Neural cell (in vitro differentiated cells): Measurements from ENCODE around the gene C12orf42. TPM values are rescaled to one million over a fixed set of nuclear protein-coding genes. Genes with fewer than 3 reads are reported as not detected.
A peak's percentile ranks its signal among the peaks of the same experiment; 100 is the strongest.

Experiments
- H2AFZ ChIP-seq: fragments of 200-600, 300-800 bp; sonication (generic), shearing (Covaris generic); 2 replicates; pipeline ENCODE4 v1.6.0; 2014; ENCODE audit warnings: low read depth, mild to moderate bottlenecking, antibody characterized with exemption, low read length, moderate library complexity
- H3F3A ChIP-seq: fragments of 200-600 bp; shearing (Covaris generic); 2 replicates; pipeline ENCODE4 v1.6.1; 2016; ENCODE audit warnings: mild to moderate bottlenecking, moderate library complexity, mixed read lengths, antibody characterized with exemption, low read length; ENCODE audit not compliant: insufficient read depth, poor library complexity, severe bottlenecking
- H3K27ac ChIP-seq: fragments of 200-600, 300-800 bp; sonication (generic), shearing (Covaris generic); 2 replicates; pipeline ENCODE4 v1.5.1; 2014; ENCODE audit warnings: mild to moderate bottlenecking, low read length, moderate library complexity
- H3K27me3 ChIP-seq: fragments of 300-800, 200-600 bp; sonication (generic), shearing (Covaris generic); 2 replicates; pipeline ENCODE4 v1.6.0; 2014; ENCODE audit warnings: mild to moderate bottlenecking, low read depth, low read length, moderate library complexity; ENCODE audit not compliant: insufficient read depth
- H3K36me3 ChIP-seq: fragments of 300-800, 200-600 bp; sonication (generic), shearing (Covaris generic); 2 replicates; pipeline ENCODE4 v1.5.1; 2014; ENCODE audit warnings: mild to moderate bottlenecking, antibody characterized with exemption, low read length, moderate library complexity; ENCODE audit not compliant: insufficient read depth
- H3K4me2 ChIP-seq: fragments of 300-800, 200-600 bp; sonication (generic), shearing (Covaris generic); 2 replicates; pipeline ENCODE4 v1.6.0; 2014; ENCODE audit warnings: mild to moderate bottlenecking, low read length
- H3K4me3 ChIP-seq: fragments of 300-800, 200-600 bp; sonication (generic), shearing (Covaris generic); 2 replicates; pipeline ENCODE4 v1.5.1; 2014; ENCODE audit warnings: mild to moderate bottlenecking, low read length, moderate library complexity
- H3K79me2 ChIP-seq: fragments of 200-600 bp; shearing (Covaris generic); replicated peaks from 2 replicates; pipeline ENCODE4 v1.6.0; 2014; ENCODE audit warnings: mild to moderate bottlenecking, low read length, moderate library complexity; ENCODE audit not compliant: insufficient read depth
- H3K9ac ChIP-seq: fragments of 300-800, 200-600 bp; sonication (generic), shearing (Covaris generic); 2 replicates; pipeline ENCODE4 v1.6.1; 2016; ENCODE audit warnings: mild to moderate bottlenecking, low read length, mixed read lengths
- H3K9me2 ChIP-seq: fragments of 200-600 bp; shearing (Covaris generic); 2 replicates; pipeline ENCODE4 v1.6.1; 2016; ENCODE audit warnings: mild to moderate bottlenecking, low read length, mixed read lengths; ENCODE audit not compliant: insufficient read depth
- H3K9me3 ChIP-seq: fragments of 200-600, 300-800 bp; sonication (generic), shearing (Covaris generic); 2 replicates; pipeline ENCODE4 v1.6.1; 2016; ENCODE audit warnings: mild to moderate bottlenecking, mixed run types, low read length, moderate library complexity, mixed read lengths
- H4K20me1 ChIP-seq: fragments of 200-600 bp; shearing (Covaris generic); 2 replicates; pipeline ENCODE4 v1.6.1; 2016; ENCODE audit warnings: mild to moderate bottlenecking, mixed run types; ENCODE audit not compliant: insufficient read depth
- EP300 ChIP-seq: fragments of 450-650 bp; conservative IDR thresholded peaks from 2 replicates; pipeline ENCODE4 v1.6.1; 2014; ENCODE audit warnings: antibody characterized with exemption, mild to moderate bottlenecking, moderate library complexity; ENCODE audit not compliant: poor library complexity, severe bottlenecking
- EZH2 ChIP-seq: fragments of 200-600, 300-800 bp; shearing (Covaris generic), sonication (generic); IDR thresholded peaks from 2 replicates; pipeline ENCODE4 v1.6.1; 2014; ENCODE audit warnings: antibody characterized with exemption, low read length, borderline replicate concordance, mild to moderate bottlenecking; ENCODE audit not compliant: insufficient read depth, poor library complexity, severe bottlenecking
- MXI1 ChIP-seq: fragments of 450-650 bp; conservative IDR thresholded peaks from 2 replicates; pipeline ENCODE4 v1.6.1; 2014; ENCODE audit warnings: antibody characterized with exemption, mild to moderate bottlenecking; ENCODE audit not compliant: poor library complexity, severe bottlenecking
- POLR2AphosphoS5 ChIP-seq: IDR thresholded peaks from 2 replicates; pipeline ENCODE4 v1.6.1; 2012
- RAD21 ChIP-seq: fragments of 450-650 bp; conservative IDR thresholded peaks from 2 replicates; pipeline ENCODE4 v1.6.1; 2014; ENCODE audit warnings: antibody characterized with exemption, mild to moderate bottlenecking, moderate library complexity
- REST ChIP-seq: IDR thresholded peaks from 2 replicates; pipeline ENCODE4 v1.6.1; 2012; ENCODE audit warnings: borderline replicate concordance
- SMC3 ChIP-seq: fragments of 450-650 bp; conservative IDR thresholded peaks from 2 replicates; pipeline ENCODE4 v1.6.1; 2014; ENCODE audit warnings: antibody characterized with exemption, mild to moderate bottlenecking, moderate library complexity; ENCODE audit not compliant: poor library complexity
- TAF1 ChIP-seq: IDR thresholded peaks from 2 replicates; pipeline ENCODE4 v1.6.1; 2012; ENCODE audit warnings: low read depth
- polyA minus RNA-seq: library from RNA; depleted of rRNA, polyadenylated mRNA; stranded (reverse); fragments of >200 nt; gene quantifications from 2 replicates; pipeline ENCODE4 v1.2.3, GENCODE V29; 2014
- polyA plus RNA-seq: library from polyadenylated mRNA; depleted of rRNA; stranded (reverse); fragments of >200 nt; gene quantifications from 2 replicates; pipeline ENCODE4 v1.2.3, GENCODE V29; 2014
- TF ChIP-seq, protein P1 (sequence below): fragments of 450-650 bp; IDR thresholded peaks from 2 replicates; pipeline ENCODE4 v1.5.1; 2014; ENCODE audit warnings: antibody characterized with exemption, mild to moderate bottlenecking, moderate library complexity; ENCODE audit not compliant: poor library complexity, severe bottlenecking

The C12orf42 gene
- polyA plus RNA-seq (0.54 and 0.66 TPM in 2 replicates), polyA minus RNA-seq (1.2 and 1.9 TPM in 2 replicates)

- Histone ChIP-seq H3K27ac (peak within 1 kb of the TSS; percentile 66), H3K4me2 (peak within 1 kb of the TSS; percentile 64), H3K9ac (peak within 1 kb of the TSS; percentile 68), H3K4me3 (peak within 1 kb of the TSS; percentile 74), H3K9me3 (no peaks in the 10 kb centered on the region), H3K9me2 (no peaks in the 10 kb centered on the region), H3K36me3 (no peaks in the 10 kb centered on the region), H3K79me2 (no peaks in the 10 kb centered on the region), H2AFZ (peak within 1 kb of the TSS; percentile 46), H3F3A (no peaks in the 10 kb centered on the region), H3K27me3 (no peaks in the 10 kb centered on the region), H4K20me1 (no peaks in the 10 kb centered on the region)
- TF ChIP-seq TAF1 (no peak), EZH2 (no peak), SMC3 (peak; percentile 61), RAD21 (peak; percentile 69), MXI1 (peak; percentile 40), EP300 (peak; percentile 36), REST (no peak), POLR2AphosphoS5 (peak; percentile 53)
- TF ChIP-seq, protein P1, sequence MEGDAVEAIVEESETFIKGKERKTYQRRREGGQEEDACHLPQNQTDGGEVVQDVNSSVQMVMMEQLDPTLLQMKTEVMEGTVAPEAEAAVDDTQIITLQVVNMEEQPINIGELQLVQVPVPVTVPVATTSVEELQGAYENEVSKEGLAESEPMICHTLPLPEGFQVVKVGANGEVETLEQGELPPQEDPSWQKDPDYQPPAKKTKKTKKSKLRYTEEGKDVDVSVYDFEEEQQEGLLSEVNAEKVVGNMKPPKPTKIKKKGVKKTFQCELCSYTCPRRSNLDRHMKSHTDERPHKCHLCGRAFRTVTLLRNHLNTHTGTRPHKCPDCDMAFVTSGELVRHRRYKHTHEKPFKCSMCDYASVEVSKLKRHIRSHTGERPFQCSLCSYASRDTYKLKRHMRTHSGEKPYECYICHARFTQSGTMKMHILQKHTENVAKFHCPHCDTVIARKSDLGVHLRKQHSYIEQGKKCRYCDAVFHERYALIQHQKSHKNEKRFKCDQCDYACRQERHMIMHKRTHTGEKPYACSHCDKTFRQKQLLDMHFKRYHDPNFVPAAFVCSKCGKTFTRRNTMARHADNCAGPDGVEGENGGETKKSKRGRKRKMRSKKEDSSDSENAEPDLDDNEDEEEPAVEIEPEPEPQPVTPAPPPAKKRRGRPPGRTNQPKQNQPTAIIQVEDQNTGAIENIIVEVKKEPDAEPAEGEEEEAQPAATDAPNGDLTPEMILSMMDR, result peak; percentile 72
Observed at GRCh38 chr12:103495469-103496456, at the start of gene C12orf42. Gene C12orf42, minus strand, starts transcription at chr12:103495968. Its CDS starts 17,542 bp downstream, at chr12:103478426.

DNA sequence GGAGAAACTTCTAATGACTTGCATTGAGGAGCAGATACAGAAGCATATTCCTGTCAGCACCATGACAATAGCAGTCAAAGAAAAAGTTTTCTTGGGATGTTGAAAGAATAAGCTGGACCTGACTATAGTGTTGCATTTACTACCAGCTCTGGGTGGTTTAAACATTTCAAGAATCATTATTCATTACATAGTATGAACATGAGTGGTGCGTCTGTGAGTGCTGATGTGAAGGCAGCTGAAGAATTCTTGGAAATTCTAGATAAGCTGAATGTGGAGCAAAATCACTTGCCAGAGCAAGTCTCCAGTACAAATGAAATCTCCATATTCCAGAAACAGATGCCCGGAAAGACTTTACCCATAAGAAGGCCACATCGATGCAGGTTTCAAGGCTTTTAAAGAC is 46.3 kb upstream of the C12orf42 start:
- no peak overlapping the region for H3K4me3 ChIP-seq
- H3K27me3 ChIP-seq, result no peaks in the 10 kb centered on the region
- no peak overlapping the region for H3K9ac ChIP-seq
- H3F3A ChIP-seq, result no peaks in the 10 kb centered on the region
- H3K27ac ChIP-seq, result no peak overlapping the region
- H3K4me2 ChIP-seq, result no peak overlapping the region
- TF ChIP-seq, protein P1, result no peak
- TF ChIP-seq RAD21 (no peak), TAF1 (no peak), SMC3 (no peak), MXI1 (no peak), REST (no peak), EP300 (no peak), POLR2AphosphoS5 (no peak), EZH2 (no peak)
- no peaks in the 10 kb centered on the region for H4K20me1 ChIP-seq
- H3K79me2 ChIP-seq, result no peaks in the 10 kb centered on the region
- H3K36me3 ChIP-seq, result no peaks in the 10 kb centered on the region
- H3K9me3 ChIP-seq, result no peaks in the 10 kb centered on the region
- no peaks in the 10 kb centered on the region for H3K9me2 ChIP-seq
- H2AFZ ChIP-seq, result no peak overlapping the region
